ENCODE results near the gene COL9A2. TPM values are rescaled to one million over a fixed set of nuclear protein-coding genes. Genes with fewer than 3 reads are reported as not detected.

COL9A2 gene
- polyA plus RNA-seq, 2 of the 4 experiments (the other 2 are of a cell fraction), result 0.12 to 0.16 TPM

DNA sequence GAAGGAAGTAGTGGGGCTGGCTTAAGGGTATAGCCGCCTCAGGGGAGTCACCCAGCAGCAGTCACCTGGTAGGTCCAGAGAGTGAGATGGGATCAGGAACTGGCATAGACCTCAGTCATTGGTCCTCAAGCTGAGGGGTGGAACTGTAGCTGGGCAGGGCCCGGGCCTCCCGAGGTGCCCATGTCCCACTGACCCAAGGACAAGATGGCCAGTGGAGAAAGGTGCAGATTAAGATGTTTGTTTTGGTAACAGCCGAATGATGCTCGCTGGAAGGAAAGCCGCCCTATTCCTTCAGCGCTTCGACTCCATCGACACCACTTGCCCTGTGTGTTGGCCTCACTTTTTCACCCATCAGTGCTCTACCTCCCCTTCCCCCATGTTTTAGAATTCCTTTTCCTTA is 16.4 kb downstream of the COL9A2 start:
- DNase-seq (ENCODE audit: low read depth in 1 of 2, low spot score in 1 of 2), result no peak
- H3K27ac ChIP-seq, result no peak overlapping the region
- ChIA-PET CTCF (interaction anchor here (1.2 to 1.7 kb wide), 2 partner anchors 14 to 38 kb away, joined by 4 to 5 read pairs; no protein-coding TSS in a partner anchor), POLR2A (no interaction called here)
- no peak overlapping the region for H3K4me3 ChIP-seq
- ATAC-seq, result no peak
- no peak for FAIRE-seq
- no peaks in the 10 kb centered on the region for H3K9me3 ChIP-seq
- 86% methylated on average over 8 of the region's 9 CpGs for WGBS (ENCODE audit: missing lambda C conversion rate)
- no peak overlapping the region for H3K4me2 ChIP-seq
- no peaks in the 10 kb centered on the region for H3K4me1 ChIP-seq
- TF ChIP-seq CHD4 (IDR thresholded peaks at IDR 0.05; ENCODE audit: borderline replicate concordance) (no peak), HEYL (CRISPR knock-in tag; IDR thresholded peaks at IDR 0.05) (no peak), KDM1A (IDR thresholded peaks at IDR 0.05; ENCODE audit: low read depth) (no peak), SREBF2 (IDR thresholded peaks at IDR 0.05) (no peak)
- TF ChIP-seq, protein P1, sequence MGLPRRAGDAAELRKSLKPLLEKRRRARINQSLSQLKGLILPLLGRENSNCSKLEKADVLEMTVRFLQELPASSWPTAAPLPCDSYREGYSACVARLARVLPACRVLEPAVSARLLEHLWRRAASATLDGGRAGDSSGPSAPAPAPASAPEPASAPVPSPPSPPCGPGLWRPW (IDR thresholded peaks at IDR 0.05), result no peak
- TF ChIP-seq, protein P2, sequence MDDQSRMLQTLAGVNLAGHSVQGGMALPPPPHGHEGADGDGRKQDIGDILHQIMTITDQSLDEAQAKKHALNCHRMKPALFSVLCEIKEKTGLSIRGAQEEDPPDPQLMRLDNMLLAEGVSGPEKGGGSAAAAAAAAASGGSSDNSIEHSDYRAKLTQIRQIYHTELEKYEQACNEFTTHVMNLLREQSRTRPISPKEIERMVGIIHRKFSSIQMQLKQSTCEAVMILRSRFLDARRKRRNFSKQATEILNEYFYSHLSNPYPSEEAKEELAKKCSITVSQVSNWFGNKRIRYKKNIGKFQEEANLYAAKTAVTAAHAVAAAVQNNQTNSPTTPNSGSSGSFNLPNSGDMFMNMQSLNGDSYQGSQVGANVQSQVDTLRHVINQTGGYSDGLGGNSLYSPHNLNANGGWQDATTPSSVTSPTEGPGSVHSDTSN (IDR thresholded peaks at IDR 0.05), result no peak
- TF ChIP-seq, protein P3, sequence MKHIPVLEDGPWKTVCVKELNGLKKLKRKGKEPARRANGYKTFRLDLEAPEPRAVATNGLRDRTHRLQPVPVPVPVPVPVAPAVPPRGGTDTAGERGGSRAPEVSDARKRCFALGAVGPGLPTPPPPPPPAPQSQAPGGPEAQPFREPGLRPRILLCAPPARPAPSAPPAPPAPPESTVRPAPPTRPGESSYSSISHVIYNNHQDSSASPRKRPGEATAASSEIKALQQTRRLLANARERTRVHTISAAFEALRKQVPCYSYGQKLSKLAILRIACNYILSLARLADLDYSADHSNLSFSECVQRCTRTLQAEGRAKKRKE (CRISPR knock-in tag; IDR thresholded peaks at IDR 0.05; ENCODE audit: low read depth), result no peak

DNA sequence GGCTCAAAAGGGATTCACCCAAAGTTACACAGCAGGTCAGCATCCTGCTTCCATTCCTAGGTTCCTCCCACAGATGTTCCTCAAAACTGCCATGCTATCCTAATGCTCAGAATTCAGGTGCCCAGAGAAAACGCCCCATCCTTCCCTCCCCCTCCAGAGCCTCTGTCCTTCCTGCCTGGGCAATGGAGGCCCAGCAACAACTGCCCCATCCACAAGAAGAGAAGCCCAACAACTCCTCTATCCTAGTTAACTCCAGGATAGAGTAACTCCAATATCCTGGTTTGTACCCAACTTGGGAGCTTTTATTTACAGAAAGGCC is 16.9 kb downstream of the COL9A2 start:
- FAIRE-seq (no peak), ATAC-seq (no peak), DNase-seq (ENCODE audit: low read depth in 1 of 2, low spot score in 1 of 2) (no peak)
- TF ChIP-seq JUNB (IDR thresholded peaks at IDR 0.05) (no peak), TP53 (CRISPR knock-in tag; IDR thresholded peaks at IDR 0.05) (no peak), FOSL2 (IDR thresholded peaks at IDR 0.05) (no peak), FOSL2 (CRISPR knock-in tag; IDR thresholded peaks at IDR 0.05) (no peak), POLR2A (IDR thresholded peaks at IDR 0.05; ENCODE audit: low read length) (no peak), FOSB (CRISPR knock-in tag; IDR thresholded peaks at IDR 0.05) (no peak), GATA3 (IDR thresholded peaks at IDR 0.05; ENCODE audit: borderline replicate concordance) (no peak), NR3C1 (IDR thresholded peaks at IDR 0.05) (no peak), EP300 (IDR thresholded peaks at IDR 0.05) (no peak), HOXB13 (CRISPR knock-in tag; IDR thresholded peaks at IDR 0.05; ENCODE audit: low read depth) (no peak), KDM5A (IDR thresholded peaks at IDR 0.05) (no peak), BHLHE40 (IDR thresholded peaks at IDR 0.05; ENCODE audit: low read depth, low read length) (no peak), RCOR1 (IDR thresholded peaks at IDR 0.05; ENCODE audit: low read depth, low read length) (no peak), ZNF302 (CRISPR knock-in tag; IDR thresholded peaks at IDR 0.05) (no peak)
- TF ChIP-seq, protein P4, sequence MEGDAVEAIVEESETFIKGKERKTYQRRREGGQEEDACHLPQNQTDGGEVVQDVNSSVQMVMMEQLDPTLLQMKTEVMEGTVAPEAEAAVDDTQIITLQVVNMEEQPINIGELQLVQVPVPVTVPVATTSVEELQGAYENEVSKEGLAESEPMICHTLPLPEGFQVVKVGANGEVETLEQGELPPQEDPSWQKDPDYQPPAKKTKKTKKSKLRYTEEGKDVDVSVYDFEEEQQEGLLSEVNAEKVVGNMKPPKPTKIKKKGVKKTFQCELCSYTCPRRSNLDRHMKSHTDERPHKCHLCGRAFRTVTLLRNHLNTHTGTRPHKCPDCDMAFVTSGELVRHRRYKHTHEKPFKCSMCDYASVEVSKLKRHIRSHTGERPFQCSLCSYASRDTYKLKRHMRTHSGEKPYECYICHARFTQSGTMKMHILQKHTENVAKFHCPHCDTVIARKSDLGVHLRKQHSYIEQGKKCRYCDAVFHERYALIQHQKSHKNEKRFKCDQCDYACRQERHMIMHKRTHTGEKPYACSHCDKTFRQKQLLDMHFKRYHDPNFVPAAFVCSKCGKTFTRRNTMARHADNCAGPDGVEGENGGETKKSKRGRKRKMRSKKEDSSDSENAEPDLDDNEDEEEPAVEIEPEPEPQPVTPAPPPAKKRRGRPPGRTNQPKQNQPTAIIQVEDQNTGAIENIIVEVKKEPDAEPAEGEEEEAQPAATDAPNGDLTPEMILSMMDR (IDR thresholded peaks at IDR 0.05), result no peak
- TF ChIP-seq, protein P5, sequence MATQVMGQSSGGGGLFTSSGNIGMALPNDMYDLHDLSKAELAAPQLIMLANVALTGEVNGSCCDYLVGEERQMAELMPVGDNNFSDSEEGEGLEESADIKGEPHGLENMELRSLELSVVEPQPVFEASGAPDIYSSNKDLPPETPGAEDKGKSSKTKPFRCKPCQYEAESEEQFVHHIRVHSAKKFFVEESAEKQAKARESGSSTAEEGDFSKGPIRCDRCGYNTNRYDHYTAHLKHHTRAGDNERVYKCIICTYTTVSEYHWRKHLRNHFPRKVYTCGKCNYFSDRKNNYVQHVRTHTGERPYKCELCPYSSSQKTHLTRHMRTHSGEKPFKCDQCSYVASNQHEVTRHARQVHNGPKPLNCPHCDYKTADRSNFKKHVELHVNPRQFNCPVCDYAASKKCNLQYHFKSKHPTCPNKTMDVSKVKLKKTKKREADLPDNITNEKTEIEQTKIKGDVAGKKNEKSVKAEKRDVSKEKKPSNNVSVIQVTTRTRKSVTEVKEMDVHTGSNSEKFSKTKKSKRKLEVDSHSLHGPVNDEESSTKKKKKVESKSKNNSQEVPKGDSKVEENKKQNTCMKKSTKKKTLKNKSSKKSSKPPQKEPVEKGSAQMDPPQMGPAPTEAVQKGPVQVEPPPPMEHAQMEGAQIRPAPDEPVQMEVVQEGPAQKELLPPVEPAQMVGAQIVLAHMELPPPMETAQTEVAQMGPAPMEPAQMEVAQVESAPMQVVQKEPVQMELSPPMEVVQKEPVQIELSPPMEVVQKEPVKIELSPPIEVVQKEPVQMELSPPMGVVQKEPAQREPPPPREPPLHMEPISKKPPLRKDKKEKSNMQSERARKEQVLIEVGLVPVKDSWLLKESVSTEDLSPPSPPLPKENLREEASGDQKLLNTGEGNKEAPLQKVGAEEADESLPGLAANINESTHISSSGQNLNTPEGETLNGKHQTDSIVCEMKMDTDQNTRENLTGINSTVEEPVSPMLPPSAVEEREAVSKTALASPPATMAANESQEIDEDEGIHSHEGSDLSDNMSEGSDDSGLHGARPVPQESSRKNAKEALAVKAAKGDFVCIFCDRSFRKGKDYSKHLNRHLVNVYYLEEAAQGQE (IDR thresholded peaks at IDR 0.05), result no peak
- TF ChIP-seq, protein P1 (IDR thresholded peaks at IDR 0.05), result no peak
- TF ChIP-seq, protein P2 (IDR thresholded peaks at IDR 0.05), result no peak
- TF ChIP-seq, protein P6, sequence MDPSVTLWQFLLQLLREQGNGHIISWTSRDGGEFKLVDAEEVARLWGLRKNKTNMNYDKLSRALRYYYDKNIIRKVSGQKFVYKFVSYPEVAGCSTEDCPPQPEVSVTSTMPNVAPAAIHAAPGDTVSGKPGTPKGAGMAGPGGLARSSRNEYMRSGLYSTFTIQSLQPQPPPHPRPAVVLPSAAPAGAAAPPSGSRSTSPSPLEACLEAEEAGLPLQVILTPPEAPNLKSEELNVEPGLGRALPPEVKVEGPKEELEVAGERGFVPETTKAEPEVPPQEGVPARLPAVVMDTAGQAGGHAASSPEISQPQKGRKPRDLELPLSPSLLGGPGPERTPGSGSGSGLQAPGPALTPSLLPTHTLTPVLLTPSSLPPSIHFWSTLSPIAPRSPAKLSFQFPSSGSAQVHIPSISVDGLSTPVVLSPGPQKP (IDR thresholded peaks at IDR 0.05; ENCODE audit: low read depth, low read length), result no peak
- no peak overlapping the region for H3K4me2 ChIP-seq
- no peaks in the 10 kb centered on the region for H3K4me1 ChIP-seq
- WGBS (ENCODE audit: missing lambda C conversion rate), result 43% methylated on average over 1 of the region's 1 CpG
- no peak overlapping the region for H3K27ac ChIP-seq
- no peaks in the 10 kb centered on the region for H3K9me3 ChIP-seq
- ChIA-PET CTCF (interaction anchor here (0.5 to 1.7 kb wide), 3 partner anchors 15 to 214 kb away, joined by 3 to 5 read pairs (median 4); no protein-coding TSS in a partner anchor), POLR2A (no interaction called here)
- H3K4me3 ChIP-seq, result no peak overlapping the region

All from A549 (cell line).